Measurements from ENCODE around the gene COL26A1. TPM values are rescaled to one million over a fixed set of nuclear protein-coding genes. Genes with fewer than 3 reads are reported as not detected.

Gene COL26A1
- total RNA-seq, 2 experiments from 2014 or later = not detected

- DNase-seq (no peak), ATAC-seq (ENCODE audit: low read depth) (no peak)
- Mint-ChIP-seq H3K9me3 (no peaks in the 10 kb centered on the region), H3K27ac (no peak overlapping the region), H3K4me1 (no peaks in the 10 kb centered on the region), H3K36me3 (no peaks in the 10 kb centered on the region), H3K4me3 (no peak overlapping the region), H3K27me3 (peaks cover 2% of the 10 kb centered on the region)
- POLR2A ChIA-PET = no interaction called here
These were observed 172.7 kb downstream of the COL26A1 start for GRCh38 chr7:101535351-101535751.

GRCh38 chr7:101536232-101536631 is 173.6 kb downstream of the COL26A1 start:
- H3K27ac Mint-ChIP-seq = no peak overlapping the region
- H3K4me3 Mint-ChIP-seq = no peak overlapping the region
- peaks cover 2% of the 10 kb centered on the region for H3K27me3 Mint-ChIP-seq
- H3K9me3 Mint-ChIP-seq = no peaks in the 10 kb centered on the region
- DNase-seq (no peak), ATAC-seq (ENCODE audit: low read depth) (no peak)
- no peaks in the 10 kb centered on the region for H3K36me3 Mint-ChIP-seq
- H3K4me1 Mint-ChIP-seq = no peaks in the 10 kb centered on the region
- POLR2A ChIA-PET = no interaction called here

GRCh38 chr7:101536668-101537067 is 174.0 kb downstream of the COL26A1 start:
- H3K27ac Mint-ChIP-seq = no peak overlapping the region

DNA sequence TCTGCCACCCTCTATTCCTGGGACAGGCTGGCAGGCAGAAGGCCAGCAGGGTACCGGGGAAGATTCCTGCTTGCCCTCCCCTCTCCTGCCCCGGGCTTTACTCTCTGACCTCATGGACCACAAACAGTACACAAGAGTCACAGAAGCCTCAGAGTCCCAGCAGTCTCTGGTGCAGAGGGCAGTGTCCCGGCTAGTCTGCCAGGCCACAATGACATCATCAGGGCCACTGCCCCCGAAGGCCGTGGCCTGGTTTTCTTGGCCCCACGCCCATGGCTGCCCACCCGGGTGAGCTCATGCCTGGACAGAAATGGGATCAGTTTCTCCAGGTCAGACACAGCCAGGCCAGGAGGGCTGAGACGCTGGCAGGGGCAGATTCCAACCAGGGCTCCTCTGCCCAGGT is 174.5 kb downstream of the COL26A1 start:
- ATAC-seq (ENCODE audit: low read depth) (no peak), DNase-seq (no peak)
- H3K4me1 Mint-ChIP-seq = no peaks in the 10 kb centered on the region
- H3K27ac Mint-ChIP-seq = no peak overlapping the region
- H3K27me3 Mint-ChIP-seq = no peaks in the 10 kb centered on the region
- no peaks in the 10 kb centered on the region for H3K9me3 Mint-ChIP-seq
- POLR2A ChIA-PET = no interaction called here
- no peak overlapping the region for H3K4me3 Mint-ChIP-seq
- no peaks in the 10 kb centered on the region for H3K36me3 Mint-ChIP-seq

More at GRCh38 chr7:101536668-101537067, 174.0 kb downstream of the COL26A1 start:
- DNase-seq (no peak), ATAC-seq (ENCODE audit: low read depth) (no peak)
- POLR2A ChIA-PET = no interaction called here
- H3K4me3 Mint-ChIP-seq = no peak overlapping the region
- H3K36me3 Mint-ChIP-seq = no peaks in the 10 kb centered on the region
- peaks cover 2% of the 10 kb centered on the region for H3K27me3 Mint-ChIP-seq
- no peaks in the 10 kb centered on the region for H3K9me3 Mint-ChIP-seq
- no peaks in the 10 kb centered on the region for H3K4me1 Mint-ChIP-seq

DNA sequence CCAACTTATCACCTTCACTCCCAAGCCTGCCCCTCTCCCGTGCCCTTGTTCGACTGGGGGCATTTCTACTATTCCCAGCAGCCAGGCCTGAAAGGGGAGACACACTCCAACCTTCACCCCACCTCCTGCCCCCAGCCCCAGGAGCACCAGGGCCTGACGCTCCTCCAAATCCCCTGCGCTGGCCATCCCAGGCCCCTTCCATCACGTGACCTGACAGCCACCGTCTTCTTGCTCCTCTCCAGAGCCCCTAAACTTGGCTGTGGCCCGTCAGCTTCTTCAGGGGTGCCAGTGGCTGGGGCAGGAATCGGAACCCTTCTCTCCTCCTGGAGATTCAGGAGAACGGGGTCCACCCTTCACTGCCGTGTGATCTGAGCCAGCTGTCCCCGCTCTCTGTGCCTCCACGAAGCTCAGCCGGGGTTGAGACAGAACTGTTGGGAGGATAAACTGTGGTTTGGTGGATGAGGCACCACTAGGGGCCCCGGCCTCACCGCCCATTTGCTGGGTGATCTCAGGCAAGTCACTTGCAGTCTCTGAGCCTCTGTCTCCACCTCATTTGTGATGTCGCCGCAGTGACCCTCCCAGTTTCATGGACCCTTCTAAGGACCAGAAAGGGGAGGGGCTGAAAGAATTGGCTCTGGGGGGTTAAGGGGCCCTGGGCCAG is 175.4 kb downstream of the COL26A1 start:
- Mint-ChIP-seq H3K4me3 (no peak overlapping the region), H3K27me3 (no peaks in the 10 kb centered on the region), H3K27ac (no peak overlapping the region), H3K36me3 (no peaks in the 10 kb centered on the region), H3K4me1 (no peaks in the 10 kb centered on the region), H3K9me3 (no peaks in the 10 kb centered on the region)
- DNase-seq = no peak
- no peak for ATAC-seq (ENCODE audit: low read depth)
- POLR2A ChIA-PET = no interaction called here

DNA sequence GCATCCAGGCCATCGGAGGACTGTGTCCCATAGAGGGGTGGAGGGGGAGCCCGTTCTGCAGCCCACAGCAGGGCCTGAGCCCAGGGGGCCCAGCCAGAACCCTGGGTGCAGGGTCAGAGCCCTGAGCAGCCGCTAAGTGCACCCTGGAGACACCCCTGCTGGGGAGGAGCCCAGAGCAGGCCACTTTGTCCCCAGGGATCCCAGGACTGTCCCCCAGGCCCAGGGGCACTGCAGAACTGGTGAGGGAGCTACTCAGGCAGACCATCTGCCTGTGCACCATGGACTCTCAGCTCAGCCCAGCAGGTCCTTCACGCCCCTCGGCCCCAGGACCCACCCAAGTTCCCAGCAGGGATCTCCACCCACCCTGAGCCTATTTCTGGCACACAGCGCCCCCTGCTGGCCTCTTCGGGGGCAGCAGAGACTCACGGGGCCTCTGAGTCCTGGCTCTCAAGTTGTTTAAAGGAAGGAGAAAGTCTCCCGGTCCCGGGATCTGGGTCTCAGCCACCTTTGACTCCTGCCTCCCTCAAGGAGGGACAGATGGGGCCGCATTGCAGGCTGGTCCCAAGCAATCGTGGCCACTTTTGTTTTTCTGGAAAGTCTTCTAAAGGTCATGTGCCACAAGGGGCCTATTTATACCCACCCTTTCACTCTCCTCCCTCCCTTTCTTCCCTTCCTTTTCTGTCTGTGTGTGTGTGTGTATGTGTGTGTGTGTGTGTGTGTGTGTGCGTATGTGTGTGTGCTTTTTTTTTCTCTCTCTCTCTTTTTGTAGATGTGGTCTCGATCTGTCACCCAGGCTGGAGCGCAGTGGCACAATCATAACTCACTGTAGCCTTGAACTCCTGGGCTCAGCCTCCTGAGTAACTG is 176.2 kb downstream of the COL26A1 start:
- POLR2A ChIA-PET = no interaction called here
- no peaks in the 10 kb centered on the region for H3K36me3 Mint-ChIP-seq
- H3K4me3 Mint-ChIP-seq = no peak overlapping the region
- ATAC-seq (ENCODE audit: low read depth) (peak; percentile 54), DNase-seq (peak; percentile 82)
- H3K27me3 Mint-ChIP-seq = no peaks in the 10 kb centered on the region
- H3K9me3 Mint-ChIP-seq = no peaks in the 10 kb centered on the region
- H3K4me1 Mint-ChIP-seq = no peaks in the 10 kb centered on the region
- H3K27ac Mint-ChIP-seq = no peak overlapping the region

DNA sequence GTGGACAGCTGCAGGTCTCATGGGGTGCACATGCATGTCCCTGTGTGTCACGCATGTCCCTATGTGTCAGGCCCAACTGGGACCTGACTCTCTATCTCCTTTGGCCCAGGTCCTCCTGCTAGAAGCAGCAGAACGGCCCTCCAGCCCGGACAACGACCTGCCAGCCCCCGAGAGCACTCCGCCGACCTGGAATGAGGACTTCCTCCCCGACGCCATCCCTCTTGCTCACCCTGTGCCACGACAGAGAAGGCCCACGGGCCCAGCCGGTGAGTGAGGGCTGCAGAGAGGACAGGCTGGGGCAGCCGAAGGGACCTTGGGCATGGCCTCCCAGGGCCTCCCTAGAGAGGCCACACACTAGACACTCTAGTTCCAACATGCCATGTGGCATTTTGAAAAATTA is 177.1 kb downstream of the COL26A1 start:
- DNase-seq (no peak), ATAC-seq (ENCODE audit: low read depth) (no peak)
- Mint-ChIP-seq H3K27me3 (no peaks in the 10 kb centered on the region), H3K36me3 (no peaks in the 10 kb centered on the region), H3K4me1 (no peaks in the 10 kb centered on the region), H3K4me3 (no peak overlapping the region), H3K9me3 (no peaks in the 10 kb centered on the region), H3K27ac (no peak overlapping the region)
- POLR2A ChIA-PET = no interaction called here

GRCh38 chr7:101542527-101543241 is 180.0 kb downstream of the COL26A1 start:
- Mint-ChIP-seq H3K27me3 (no peaks in the 10 kb centered on the region), H3K4me1 (no peaks in the 10 kb centered on the region), H3K27ac (no peak overlapping the region), H3K4me3 (no peak overlapping the region), H3K36me3 (no peaks in the 10 kb centered on the region), H3K9me3 (no peaks in the 10 kb centered on the region)
- DNase-seq (peak; percentile 76), ATAC-seq (ENCODE audit: low read depth) (peak; percentile 48)
- POLR2A ChIA-PET = no interaction called here

- DNase-seq (no peak), ATAC-seq (ENCODE audit: low read depth) (no peak)
- H3K4me3 Mint-ChIP-seq = no peak overlapping the region
- POLR2A ChIA-PET = no interaction called here
- H3K4me1 Mint-ChIP-seq = no peaks in the 10 kb centered on the region
- no peaks in the 10 kb centered on the region for H3K36me3 Mint-ChIP-seq
- no peaks in the 10 kb centered on the region for H3K27me3 Mint-ChIP-seq
- H3K27ac Mint-ChIP-seq = no peak overlapping the region
- no peaks in the 10 kb centered on the region for H3K9me3 Mint-ChIP-seq
These were observed 180.6 kb downstream of the COL26A1 start for GRCh38 chr7:101543242-101543766.

- H3K27me3 Mint-ChIP-seq = no peaks in the 10 kb centered on the region
- no peaks in the 10 kb centered on the region for H3K4me1 Mint-ChIP-seq
- DNase-seq (no peak), ATAC-seq (ENCODE audit: low read depth) (no peak)
- H3K27ac Mint-ChIP-seq = no peak overlapping the region
- no peaks in the 10 kb centered on the region for H3K9me3 Mint-ChIP-seq
- no peaks in the 10 kb centered on the region for H3K36me3 Mint-ChIP-seq
- no peak overlapping the region for H3K4me3 Mint-ChIP-seq
- POLR2A ChIA-PET = no interaction called here
These were observed 181.2 kb downstream of the COL26A1 start for GRCh38 chr7:101543846-101544245.

GRCh38 chr7:101545441-101546190 is 182.9 kb downstream of the COL26A1 start:
- no peak for ATAC-seq (ENCODE audit: low read depth)
- H3K4me3 Mint-ChIP-seq = no peak overlapping the region
- H3K4me1 Mint-ChIP-seq = no peaks in the 10 kb centered on the region
- H3K36me3 Mint-ChIP-seq = no peaks in the 10 kb centered on the region
- POLR2A ChIA-PET = no interaction called here
- no peak overlapping the region for H3K27ac Mint-ChIP-seq
- no peak for DNase-seq
- H3K27me3 Mint-ChIP-seq = peaks cover 4% of the 10 kb centered on the region
- H3K9me3 Mint-ChIP-seq = no peaks in the 10 kb centered on the region

DNA sequence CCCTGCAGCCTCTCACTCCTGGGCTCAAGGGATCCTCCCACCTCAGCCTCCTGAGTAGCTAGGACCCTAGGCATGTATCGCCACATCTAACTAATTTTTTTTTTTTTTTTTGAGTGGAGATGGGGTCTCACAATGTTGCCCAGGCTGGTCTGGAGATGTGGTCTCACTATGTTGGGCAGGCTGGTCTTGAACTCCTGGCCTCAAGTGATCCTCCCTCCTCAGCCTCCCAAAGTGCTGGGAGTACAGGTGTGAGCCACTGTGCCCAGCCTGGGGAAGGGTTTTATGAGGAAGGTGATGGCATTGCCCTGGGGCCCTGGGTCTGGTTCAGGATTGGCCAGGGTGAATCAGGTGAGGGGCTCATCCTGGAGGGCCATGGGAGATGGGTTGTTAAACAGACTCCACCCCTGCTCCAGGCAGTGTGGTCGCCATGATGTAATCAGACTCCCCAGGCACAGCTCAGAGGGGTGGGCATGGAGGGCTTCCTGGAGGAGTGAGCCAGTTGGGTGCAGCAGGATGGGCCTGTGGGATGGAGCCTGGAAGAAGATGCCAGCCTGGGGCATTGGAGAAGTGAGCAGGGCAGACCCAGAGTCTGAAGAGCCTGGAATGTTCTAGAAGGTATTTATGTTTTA is 183.7 kb downstream of the COL26A1 start:
- no peak overlapping the region for H3K4me3 Mint-ChIP-seq
- peak overlapping the region; percentile 18 for H3K27ac Mint-ChIP-seq
- POLR2A ChIA-PET = no interaction called here
- H3K27me3 Mint-ChIP-seq = peaks cover 4% of the 10 kb centered on the region
- DNase-seq (no peak), ATAC-seq (ENCODE audit: low read depth) (no peak)
- H3K4me1 Mint-ChIP-seq = no peaks in the 10 kb centered on the region
- no peaks in the 10 kb centered on the region for H3K36me3 Mint-ChIP-seq
- H3K9me3 Mint-ChIP-seq = no peaks in the 10 kb centered on the region

Data from activated naive CD8-positive, alpha-beta T cell treated with anti-CD3 and anti-CD28 coated beads, Interleukin-2, amount 10 ng/mL, durations not matched to agents 7 days and 5 days (primary cell).